CD4-positive, alpha-beta T cell treated with Interleukin-6 for 4 hours (primary cell): ENCODE data around the gene HOXB5.

Source experiments
- DNase-seq: peaks from one replicate; pipeline ENCODE4 v3.0.0-alpha.2; 2020; ENCODE audit warnings: mixed read lengths

The HOXB5 gene

GRCh38 chr17:48593126-48593829 lies at the start of gene HOXB5:
TSS of gene HOXB5 (minus strand) at chr17:48593779. CDS start at chr17:48593682, 97 bp downstream.
- DNase-seq, result peak; percentile 46

GRCh38 chr17:48642843-48643696 lies 49.5 kb upstream of the HOXB5 start:
- DNase-seq, result no peak

GRCh38 chr17:48642059-48642842 lies 48.7 kb upstream of the HOXB5 start:
- DNase-seq, result no peak

- DNase-seq, result no peak
Observed at GRCh38 chr17:48641541-48642058, 48.0 kb upstream of the HOXB5 start.

- no peak for DNase-seq
Observed at GRCh38 chr17:48640858-48641180, 47.2 kb upstream of the HOXB5 start.

GRCh38 chr17:48639982-48640857 lies 46.6 kb upstream of the HOXB5 start:
- no peak for DNase-seq

- DNase-seq, result no peak
Observed at GRCh38 chr17:48639136-48639535, 45.6 kb upstream of the HOXB5 start.

GRCh38 chr17:48637323-48638260 lies 44.0 kb upstream of the HOXB5 start:
- no peak for DNase-seq

- DNase-seq, result peak; percentile 71
Observed at GRCh38 chr17:48636177-48637018, 42.8 kb upstream of the HOXB5 start.

- no peak for DNase-seq
Observed at GRCh38 chr17:48634493-48635208, 41.1 kb upstream of the HOXB5 start.

GRCh38 chr17:48633266-48633677 lies 39.7 kb upstream of the HOXB5 start:
- DNase-seq, result no peak

GRCh38 chr17:48632579-48633265 lies 39.1 kb upstream of the HOXB5 start:
- no peak for DNase-seq

GRCh38 chr17:48631693-48632578 lies 38.4 kb upstream of the HOXB5 start:
- no peak for DNase-seq

GRCh38 chr17:48630925-48631692 lies 37.5 kb upstream of the HOXB5 start:
- DNase-seq, result no peak

GRCh38 chr17:48630009-48630924 lies 36.7 kb upstream of the HOXB5 start:
- no peak for DNase-seq

- DNase-seq, result no peak
Observed at GRCh38 chr17:48629411-48629759, 35.8 kb upstream of the HOXB5 start.
